ENCODE data around the gene MCTS1. TPM values are rescaled to one million over a fixed set of nuclear protein-coding genes. Genes with fewer than 3 reads are reported as not detected.

Gene MCTS1
- polyA plus RNA-seq, 4 donors: 49.1 to 68.9 (median 63.7) TPM

- no peak overlapping the region for H3K27ac ChIP-seq (ENCODE audit: low read depth in 1 of 3, low read length in 2 of 3)
- no peaks in the 10 kb centered on the region for H3K4me1 ChIP-seq (ENCODE audit: control insufficient read depth in 3 of 3, insufficient read depth in 2 of 3, low read depth in 1 of 3, low read length in 2 of 3)
- DNase-seq: no peak
- no peaks in the 10 kb centered on the region for H3K27me3 ChIP-seq (ENCODE audit: control insufficient read depth in 3 of 3, insufficient read depth in 3 of 3, low read length in 3 of 3)
- WGBS, 3 donors: 88 to 96% (median 90%) methylated on average over 2 of the region's 2 CpGs
- FAIRE-seq: no peak
- H3K4me3 ChIP-seq (ENCODE audit: low read depth in 1 of 3, low read length in 3 of 3): no peak overlapping the region
- no peaks in the 10 kb centered on the region for H3K36me3 ChIP-seq (ENCODE audit: control insufficient read depth in 3 of 3, insufficient read depth in 2 of 3, low read depth in 1 of 3, low read length in 3 of 3)
- no peaks in the 10 kb centered on the region for H3K9me3 ChIP-seq (ENCODE audit: control insufficient read depth in 2 of 2, insufficient read depth in 1 of 2, low read depth in 1 of 2, low read length in 1 of 2)
These were observed 18.2 kb upstream of the MCTS1 start for GRCh38 chrX:120585702-120586101.

GRCh38 chrX:120604361-120604782 lies 471 bp downstream of the MCTS1 start:
- no peaks in the 10 kb centered on the region for H3K9me3 ChIP-seq (ENCODE audit: control insufficient read depth in 2 of 2, insufficient read depth in 1 of 2, low read depth in 1 of 2, low read length in 1 of 2)
- no peak for FAIRE-seq
- no peaks in the 10 kb centered on the region for H3K27me3 ChIP-seq (ENCODE audit: control insufficient read depth in 3 of 3, insufficient read depth in 3 of 3, low read length in 3 of 3)
- peak overlapping the region; percentile 79 to 94 (median 92) for H3K27ac ChIP-seq (ENCODE audit: low read depth in 1 of 3, low read length in 2 of 3)
- H3K4me3 ChIP-seq (ENCODE audit: low read depth in 1 of 3, low read length in 3 of 3): peak overlapping the region; percentile 41 to 63 (median 58)
- WGBS, 3 donors: 0 to 27% (median 8%) methylated on average over 5 of the region's 5 CpGs
- DNase-seq: peak; percentile 45 to 55
- peaks cover 0 to 4% (median 0%) of the 10 kb centered on the region in 3 donors for H3K36me3 ChIP-seq (ENCODE audit: control insufficient read depth in 3 of 3, insufficient read depth in 2 of 3, low read depth in 1 of 3, low read length in 3 of 3)
- H3K4me1 ChIP-seq (ENCODE audit: control insufficient read depth in 3 of 3, insufficient read depth in 2 of 3, low read depth in 1 of 3, low read length in 2 of 3): no peaks in the 10 kb centered on the region

GRCh38 chrX:120612086-120612485 lies 8.2 kb downstream of the MCTS1 start:
- Histone ChIP-seq H3K27me3 (ENCODE audit: control insufficient read depth in 3 of 3, insufficient read depth in 3 of 3, low read length in 3 of 3) (no peaks in the 10 kb centered on the region), H3K4me1 (ENCODE audit: control insufficient read depth in 3 of 3, insufficient read depth in 2 of 3, low read depth in 1 of 3, low read length in 2 of 3) (no peaks in the 10 kb centered on the region), H3K4me3 (ENCODE audit: low read depth in 1 of 3, low read length in 3 of 3) (no peak overlapping the region), H3K36me3 (ENCODE audit: control insufficient read depth in 3 of 3, insufficient read depth in 2 of 3, low read depth in 1 of 3, low read length in 3 of 3) (peaks cover 0 to 7% (median 0%) of the 10 kb centered on the region in 3 donors), H3K9me3 (ENCODE audit: control insufficient read depth in 2 of 2, insufficient read depth in 1 of 2, low read depth in 1 of 2, low read length in 1 of 2) (no peaks in the 10 kb centered on the region), H3K27ac (ENCODE audit: low read depth in 1 of 3, low read length in 2 of 3) (no peak overlapping the region)
- WGBS, 3 donors: 62 to 92% (median 89%) methylated on average over 1 of the region's 1 CpG
- FAIRE-seq (no peak), DNase-seq (no peak)

GRCh38 chrX:120614816-120615215 lies 10.9 kb downstream of the MCTS1 start:
- H3K4me1 ChIP-seq (ENCODE audit: control insufficient read depth in 3 of 3, insufficient read depth in 2 of 3, low read depth in 1 of 3, low read length in 2 of 3): no peaks in the 10 kb centered on the region
- DNase-seq (no peak), FAIRE-seq (peak; percentile 26)
- no peak overlapping the region for H3K4me3 ChIP-seq (ENCODE audit: low read depth in 1 of 3, low read length in 3 of 3)
- no peaks in the 10 kb centered on the region for H3K27me3 ChIP-seq (ENCODE audit: control insufficient read depth in 3 of 3, insufficient read depth in 3 of 3, low read length in 3 of 3)
- peaks cover 0 to 3% (median 0%) of the 10 kb centered on the region in 3 donors for H3K36me3 ChIP-seq (ENCODE audit: control insufficient read depth in 3 of 3, insufficient read depth in 2 of 3, low read depth in 1 of 3, low read length in 3 of 3)
- H3K9me3 ChIP-seq (ENCODE audit: control insufficient read depth in 2 of 2, insufficient read depth in 1 of 2, low read depth in 1 of 2, low read length in 1 of 2): no peaks in the 10 kb centered on the region
- H3K27ac ChIP-seq (ENCODE audit: low read depth in 1 of 3, low read length in 2 of 3): no peak overlapping the region

- Histone ChIP-seq H3K9me3 (ENCODE audit: control insufficient read depth in 2 of 2, insufficient read depth in 1 of 2, low read depth in 1 of 2, low read length in 1 of 2) (no peaks in the 10 kb centered on the region), H3K27ac (ENCODE audit: low read depth in 1 of 3, low read length in 2 of 3) (no peak overlapping the region), H3K4me1 (ENCODE audit: control insufficient read depth in 3 of 3, insufficient read depth in 2 of 3, low read depth in 1 of 3, low read length in 2 of 3) (no peaks in the 10 kb centered on the region), H3K27me3 (ENCODE audit: control insufficient read depth in 3 of 3, insufficient read depth in 3 of 3, low read length in 3 of 3) (no peaks in the 10 kb centered on the region), H3K36me3 (ENCODE audit: control insufficient read depth in 3 of 3, insufficient read depth in 2 of 3, low read depth in 1 of 3, low read length in 3 of 3) (no peaks in the 10 kb centered on the region), H3K4me3 (ENCODE audit: low read depth in 1 of 3, low read length in 3 of 3) (no peak overlapping the region)
- WGBS, 3 donors: 75 to 93% (median 89%) methylated on average over 5 of the region's 5 CpGs
- FAIRE-seq (no peak), DNase-seq (no peak)
These were observed 14.2 kb downstream of the MCTS1 start for GRCh38 chrX:120617996-120618630.

GRCh38 chrX:120625371-120625770 lies 21.5 kb downstream of the MCTS1 start:
- Histone ChIP-seq H3K27ac (ENCODE audit: low read depth in 1 of 3, low read length in 2 of 3) (no peak overlapping the region), H3K9me3 (ENCODE audit: control insufficient read depth in 2 of 2, insufficient read depth in 1 of 2, low read depth in 1 of 2, low read length in 1 of 2) (no peaks in the 10 kb centered on the region), H3K27me3 (ENCODE audit: control insufficient read depth in 3 of 3, insufficient read depth in 3 of 3, low read length in 3 of 3) (no peaks in the 10 kb centered on the region), H3K4me3 (ENCODE audit: low read depth in 1 of 3, low read length in 3 of 3) (no peak overlapping the region), H3K4me1 (ENCODE audit: control insufficient read depth in 3 of 3, insufficient read depth in 2 of 3, low read depth in 1 of 3, low read length in 2 of 3) (no peaks in the 10 kb centered on the region), H3K36me3 (ENCODE audit: control insufficient read depth in 3 of 3, insufficient read depth in 2 of 3, low read depth in 1 of 3, low read length in 3 of 3) (peaks cover 0 to 1% (median 0%) of the 10 kb centered on the region in 3 donors)
- WGBS, 3 donors: 61 to 76% (median 74%) methylated on average over 2 of the region's 2 CpGs
- no peak for DNase-seq
- no peak for FAIRE-seq

GRCh38 chrX:120629667-120630537 lies 26.0 kb downstream of the MCTS1 start, which contains the start of gene C1GALT1C1:
Gene C1GALT1C1 (minus strand): TSS chrX:120630054. CDS start chrX:120627166, 2,888 bp downstream.
- no peaks in the 10 kb centered on the region for H3K4me1 ChIP-seq (ENCODE audit: control insufficient read depth in 3 of 3, insufficient read depth in 2 of 3, low read depth in 1 of 3, low read length in 2 of 3)
- peaks cover 0 to 1% (median 0%) of the 10 kb centered on the region in 3 donors for H3K36me3 ChIP-seq (ENCODE audit: control insufficient read depth in 3 of 3, insufficient read depth in 2 of 3, low read depth in 1 of 3, low read length in 3 of 3)
- no peaks in the 10 kb centered on the region for H3K27me3 ChIP-seq (ENCODE audit: control insufficient read depth in 3 of 3, insufficient read depth in 3 of 3, low read length in 3 of 3)
- no peak for FAIRE-seq
- DNase-seq: peak; percentile 93
- no peaks in the 10 kb centered on the region for H3K9me3 ChIP-seq (ENCODE audit: control insufficient read depth in 2 of 2, insufficient read depth in 1 of 2, low read depth in 1 of 2, low read length in 1 of 2)
- H3K27ac ChIP-seq (ENCODE audit: low read depth in 1 of 3, low read length in 2 of 3): peak within 1 kb of the TSS; percentile 83 to 98 (median 96)
- 0 to 42% (median 16%) methylated on average over 44 to 68 of the region's 68 CpGs for WGBS, 3 donors
- peak within 1 kb of the TSS; percentile 54 to 83 (median 78) for H3K4me3 ChIP-seq (ENCODE audit: low read depth in 1 of 3, low read length in 3 of 3)

- no peaks in the 10 kb centered on the region for H3K9me3 ChIP-seq (ENCODE audit: control insufficient read depth in 2 of 2, insufficient read depth in 1 of 2, low read depth in 1 of 2, low read length in 1 of 2)
- H3K27me3 ChIP-seq (ENCODE audit: control insufficient read depth in 3 of 3, insufficient read depth in 3 of 3, low read length in 3 of 3): no peaks in the 10 kb centered on the region
- FAIRE-seq (no peak), DNase-seq (no peak)
- no peaks in the 10 kb centered on the region for H3K36me3 ChIP-seq (ENCODE audit: control insufficient read depth in 3 of 3, insufficient read depth in 2 of 3, low read depth in 1 of 3, low read length in 3 of 3)
- WGBS, 3 donors: 71 to 92% (median 86%) methylated on average over 4 of the region's 4 CpGs
- H3K27ac ChIP-seq (ENCODE audit: low read depth in 1 of 3, low read length in 2 of 3): no peak overlapping the region
- H3K4me1 ChIP-seq (ENCODE audit: control insufficient read depth in 3 of 3, insufficient read depth in 2 of 3, low read depth in 1 of 3, low read length in 2 of 3): no peaks in the 10 kb centered on the region
- H3K4me3 ChIP-seq (ENCODE audit: low read depth in 1 of 3, low read length in 3 of 3): no peak overlapping the region
These were observed 34.7 kb downstream of the MCTS1 start for GRCh38 chrX:120638619-120639018.
